Jurkat, Clone E6-1 (cell line): Measurements from ENCODE around the gene MAN2A2.
"Not testable (repeated sequence)": the region's sequence is repeated elsewhere in the genome, so short reads cannot be mapped to it uniquely, and the experiment has no call there.

Experiments
- DNase-seq: peaks from one replicate; pipeline ENCODE4 v3.0.0-alpha.2; 2011; ENCODE audit warnings: low read depth, low spot score
- H3K4me3 ChIP-seq: 2 replicates; pipeline ENCODE4 v1.5.1; 2011; ENCODE audit warnings: mild to moderate bottlenecking, low read length, control low read depth, moderate library complexity

Gene MAN2A2

GRCh38 chr15:90897131-90897655 is 5.9 kb upstream of the MAN2A2 start:
- not testable (repeated sequence) for DNase-seq, H3K4me3 ChIP-seq

GRCh38 chr15:90901175-90902039 is 1.7 kb upstream of the MAN2A2 start:
- peak overlapping the region; percentile 76 for H3K4me3 ChIP-seq
- DNase-seq: no peak

GRCh38 chr15:90902040-90902839 is 862 bp upstream of the MAN2A2 start:
- H3K4me3 ChIP-seq: peak overlapping the region; percentile 76
- DNase-seq: peak; percentile 67

- peak overlapping the region; percentile 76 for H3K4me3 ChIP-seq
- DNase-seq: no peak
These were observed 833 bp downstream of the MAN2A2 start for GRCh38 chr15:90903733-90904536.

GRCh38 chr15:90904746-90905145 is 1.6 kb downstream of the MAN2A2 start:
- DNase-seq: no peak
- no peak overlapping the region for H3K4me3 ChIP-seq

- no peak for DNase-seq
- no peak overlapping the region for H3K4me3 ChIP-seq
These were observed 2.4 kb downstream of the MAN2A2 start for GRCh38 chr15:90905306-90906180.

- no peak overlapping the region for H3K4me3 ChIP-seq
- no peak for DNase-seq
These were observed 3.2 kb downstream of the MAN2A2 start for GRCh38 chr15:90906181-90906849.

- no peak for DNase-seq
- H3K4me3 ChIP-seq: no peak overlapping the region
These were observed 4.1 kb downstream of the MAN2A2 start for GRCh38 chr15:90907051-90907660.

GRCh38 chr15:90907838-90908507 is 4.9 kb downstream of the MAN2A2 start:
- no peak for DNase-seq
- no peak overlapping the region for H3K4me3 ChIP-seq

GRCh38 chr15:90909449-90909848 is 6.3 kb downstream of the MAN2A2 start:
- H3K4me3 ChIP-seq, DNase-seq: not testable (repeated sequence)

- no peak for DNase-seq
- H3K4me3 ChIP-seq: no peak overlapping the region
These were observed 6.9 kb downstream of the MAN2A2 start for GRCh38 chr15:90909976-90910375.

- DNase-seq: no peak
- no peak overlapping the region for H3K4me3 ChIP-seq
These were observed 7.6 kb downstream of the MAN2A2 start for GRCh38 chr15:90910441-90911301.

- no peak overlapping the region for H3K4me3 ChIP-seq
- DNase-seq: no peak
These were observed 8.2 kb downstream of the MAN2A2 start for GRCh38 chr15:90911302-90911623.

GRCh38 chr15:90911906-90912769 is 9.0 kb downstream of the MAN2A2 start:
- no peak for DNase-seq
- H3K4me3 ChIP-seq: no peak overlapping the region

- no peak for DNase-seq
- H3K4me3 ChIP-seq: no peak overlapping the region
These were observed 9.6 kb downstream of the MAN2A2 start for GRCh38 chr15:90912770-90913075.
